ENCODE data around the gene ROCK2. TPM values are rescaled to one million over a fixed set of nuclear protein-coding genes. Genes with fewer than 3 reads are reported as not detected.

Gene ROCK2
- total and polyA plus RNA-seq, 4 experiments from 2014 or later = 4.0 to 26.7 (median 21.6) TPM

DNA sequence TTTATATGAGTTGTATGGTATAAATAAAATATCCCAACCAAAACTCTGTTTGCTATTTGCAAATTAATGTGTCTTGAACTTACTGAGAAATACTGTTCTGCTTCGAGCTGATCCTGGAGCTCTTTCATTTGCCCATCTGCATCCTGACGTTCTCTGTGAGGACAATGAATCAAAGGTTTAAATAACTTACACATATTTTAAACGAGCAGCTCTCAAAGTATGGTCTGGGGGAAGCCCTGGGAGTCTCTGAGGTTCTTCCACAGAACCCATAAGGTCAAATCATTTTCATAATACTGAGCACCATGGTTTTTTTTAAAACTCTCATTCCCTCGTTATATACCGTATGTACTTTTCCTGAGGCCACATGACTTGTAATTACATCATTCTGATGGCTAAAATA, 142.5 kb downstream of the ROCK2 start:
- Mint-ChIP-seq H3K9me3 (no peaks in the 10 kb centered on the region), H3K27ac (no peak overlapping the region), H3K36me3 (peaks cover 28 to 41% of the 10 kb centered on the region in 2 donors), H3K27me3 (no peaks in the 10 kb centered on the region), H3K4me3 (no peak overlapping the region), H3K4me1 (peaks cover 8 to 15% (median 9%) of the 10 kb centered on the region in 4 donors)
- POLR2A ChIA-PET (ENCODE audit: partially characterized antibody) = no interaction called here
- Histone ChIP-seq H3K9me3 (ENCODE audit: control insufficient read depth in 1 of 2, low read length in 2 of 2) (no peaks in the 10 kb centered on the region), H3K27me3 (ENCODE audit: insufficient read depth, low read length) (no peaks in the 10 kb centered on the region), H3K4me1 (ENCODE audit: insufficient read depth, low read length) (peaks cover 11% of the 10 kb centered on the region), H3K36me3 (ENCODE audit: insufficient read depth, low read length) (peaks cover 9% of the 10 kb centered on the region), H3K27ac (ENCODE audit: low read depth, low read length) (no peak overlapping the region), H3K4me3 (ENCODE audit: low read length in 2 of 2) (no peak overlapping the region)
- intact Hi-C loops (cut with micrococcal nuclease) = no loop called here
- CTCF ChIA-PET (ENCODE audit: partially characterized antibody) = interaction anchor here (1.5 kb wide), 1 partner anchor 69 kb away, joined by 7 read pairs; a partner anchor contains a TSS
- no peak for DNase-seq

GRCh38 chr2:11200651-11201050, 143.8 kb downstream of the ROCK2 start:
- no peaks in the 10 kb centered on the region for H3K27me3 Mint-ChIP-seq
- H3K36me3 ChIP-seq (ENCODE audit: insufficient read depth, low read length) = peaks cover 18% of the 10 kb centered on the region
- intact Hi-C loops (cut with micrococcal nuclease) = no loop called here
- no peak for DNase-seq
- H3K9me3 ChIP-seq (ENCODE audit: control insufficient read depth in 1 of 2, low read length in 2 of 2) = no peaks in the 10 kb centered on the region
- peaks cover 11% of the 10 kb centered on the region for H3K4me1 ChIP-seq (ENCODE audit: insufficient read depth, low read length)
- H3K27ac ChIP-seq (ENCODE audit: low read depth, low read length) = no peak overlapping the region
- no peaks in the 10 kb centered on the region for H3K9me3 Mint-ChIP-seq
- peaks cover 6 to 13% (median 9%) of the 10 kb centered on the region in 4 donors for H3K4me1 Mint-ChIP-seq
- no peak overlapping the region for H3K27ac Mint-ChIP-seq
- peaks cover 28 to 44% of the 10 kb centered on the region in 2 donors for H3K36me3 Mint-ChIP-seq
- CTCF ChIA-PET (ENCODE audit: partially characterized antibody) = interaction anchor here (1.5 kb wide), 1 partner anchor 68 kb away, joined by 7 read pairs; a partner anchor contains a TSS
- H3K4me3 Mint-ChIP-seq = no peak overlapping the region
- no peak overlapping the region for H3K4me3 ChIP-seq (ENCODE audit: low read length in 2 of 2)
- no peaks in the 10 kb centered on the region for H3K27me3 ChIP-seq (ENCODE audit: insufficient read depth, low read length)
- POLR2A ChIA-PET (ENCODE audit: partially characterized antibody) = no interaction called here

DNA sequence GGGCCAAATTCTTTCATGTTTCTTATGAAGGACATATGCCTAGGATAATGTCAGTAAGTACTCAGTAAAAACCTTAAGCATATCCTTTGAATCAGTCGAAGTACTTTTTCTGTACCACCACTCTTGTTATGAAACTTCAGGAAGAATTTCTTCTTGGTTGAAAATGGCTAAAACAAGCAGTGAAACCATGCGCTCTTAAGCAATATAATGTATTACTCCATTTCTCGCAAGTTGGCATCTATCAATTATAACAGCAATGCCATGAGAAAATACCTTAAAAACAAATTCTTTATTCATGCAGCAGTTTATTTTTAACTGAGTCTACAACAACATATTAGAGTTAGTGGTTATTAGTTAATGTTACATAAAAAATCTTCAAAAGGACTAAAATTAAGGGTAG, 148.2 kb downstream of the ROCK2 start:
- H3K36me3 Mint-ChIP-seq = peaks cover 27 to 59% of the 10 kb centered on the region in 2 donors
- POLR2A ChIA-PET (ENCODE audit: partially characterized antibody) = no interaction called here

DNA sequence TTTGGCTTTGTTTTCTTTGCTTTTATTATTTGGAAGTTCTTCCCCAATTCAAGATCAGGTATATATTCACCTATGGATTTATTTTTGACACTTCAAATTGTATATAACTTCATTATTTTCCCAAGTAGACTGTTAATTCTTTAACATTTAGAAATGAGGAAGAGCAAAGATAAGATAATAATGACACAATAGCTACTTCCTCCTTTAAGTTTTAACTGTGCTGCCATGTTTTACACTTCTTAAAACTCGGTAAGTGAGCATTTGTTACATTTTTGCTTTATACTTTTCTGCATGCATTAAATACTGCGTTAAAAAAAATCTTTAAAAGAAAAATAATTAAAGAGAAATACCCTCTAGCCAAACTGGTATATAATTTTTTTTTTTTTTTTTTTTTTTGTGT, 156.7 kb downstream of the ROCK2 start:
- H3K27me3 Mint-ChIP-seq = no peaks in the 10 kb centered on the region
- H3K36me3 Mint-ChIP-seq = peaks cover 18 to 52% of the 10 kb centered on the region in 2 donors
- no peak for DNase-seq
- intact Hi-C loops (cut with micrococcal nuclease) = no loop called here
- H3K9me3 Mint-ChIP-seq = no peaks in the 10 kb centered on the region
- no peaks in the 10 kb centered on the region for H3K27me3 ChIP-seq (ENCODE audit: insufficient read depth, low read length)
- H3K9me3 ChIP-seq (ENCODE audit: control insufficient read depth in 1 of 2, low read length in 2 of 2) = no peaks in the 10 kb centered on the region
- H3K4me3 ChIP-seq (ENCODE audit: low read length in 2 of 2) = no peak overlapping the region
- H3K4me1 Mint-ChIP-seq = no peaks in the 10 kb centered on the region
- POLR2A ChIA-PET (ENCODE audit: partially characterized antibody) = no interaction called here
- H3K4me3 Mint-ChIP-seq = no peak overlapping the region
- CTCF ChIA-PET (ENCODE audit: partially characterized antibody) = interaction anchor here (1.0 kb wide), 1 partner anchor 355 kb away, joined by 3 read pairs; no protein-coding TSS in a partner anchor
- no peak overlapping the region for H3K27ac Mint-ChIP-seq
- H3K36me3 ChIP-seq (ENCODE audit: insufficient read depth, low read length) = no peaks in the 10 kb centered on the region
- H3K27ac ChIP-seq (ENCODE audit: low read depth, low read length) = no peak overlapping the region
- H3K4me1 ChIP-seq (ENCODE audit: insufficient read depth, low read length) = no peaks in the 10 kb centered on the region

More for the DNA sequence above, 148.2 kb downstream of the ROCK2 start:
- Mint-ChIP-seq H3K9me3 (no peaks in the 10 kb centered on the region), H3K4me1 (no peaks in the 10 kb centered on the region), H3K4me3 (no peak overlapping the region), H3K27me3 (no peaks in the 10 kb centered on the region), H3K27ac (no peak overlapping the region)
- no peaks in the 10 kb centered on the region for H3K9me3 ChIP-seq (ENCODE audit: control insufficient read depth in 1 of 2, low read length in 2 of 2)
- H3K4me3 ChIP-seq (ENCODE audit: low read length in 2 of 2) = no peak overlapping the region
- DNase-seq = no peak
- CTCF ChIA-PET (ENCODE audit: partially characterized antibody) = no interaction called here
- peaks cover 18% of the 10 kb centered on the region for H3K36me3 ChIP-seq (ENCODE audit: insufficient read depth, low read length)
- intact Hi-C loops (cut with micrococcal nuclease) = loop anchor here (10.0 kb wide), 1 partner anchor 61 kb away; a partner anchor contains a TSS
- H3K27me3 ChIP-seq (ENCODE audit: insufficient read depth, low read length) = no peaks in the 10 kb centered on the region
- no peak overlapping the region for H3K27ac ChIP-seq (ENCODE audit: low read depth, low read length)
- no peaks in the 10 kb centered on the region for H3K4me1 ChIP-seq (ENCODE audit: insufficient read depth, low read length)

DNA sequence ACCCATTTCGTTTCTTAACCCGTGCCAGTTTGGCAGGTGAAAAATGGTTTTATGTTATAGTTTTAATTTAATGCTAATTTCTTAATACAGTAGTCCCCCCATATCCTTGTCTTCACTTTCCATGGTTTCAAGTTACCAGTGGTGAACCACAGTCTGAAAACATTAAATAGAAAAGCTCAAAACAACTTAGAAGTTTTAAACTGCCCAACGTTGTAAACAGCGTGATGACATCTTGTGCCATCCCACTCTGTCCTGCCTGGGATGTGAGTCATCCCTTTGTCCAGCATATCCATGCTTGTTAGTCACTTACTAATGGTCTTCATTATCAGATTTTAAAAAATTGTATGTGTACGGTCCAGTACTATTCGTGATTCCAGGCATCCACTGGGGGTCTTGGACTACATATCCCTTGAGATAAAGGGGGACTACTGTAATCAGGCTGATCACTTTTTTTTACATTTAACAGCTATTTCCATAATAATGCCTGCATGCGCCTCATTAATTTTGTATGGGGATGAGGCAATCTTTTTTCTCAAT, 157.3 kb downstream of the ROCK2 start:
- Histone ChIP-seq H3K4me1 (ENCODE audit: insufficient read depth, low read length) (no peaks in the 10 kb centered on the region), H3K4me3 (ENCODE audit: low read length in 2 of 2) (no peak overlapping the region), H3K9me3 (ENCODE audit: control insufficient read depth in 1 of 2, low read length in 2 of 2) (no peaks in the 10 kb centered on the region), H3K27ac (ENCODE audit: low read depth, low read length) (no peak overlapping the region), H3K36me3 (ENCODE audit: insufficient read depth, low read length) (no peaks in the 10 kb centered on the region), H3K27me3 (ENCODE audit: insufficient read depth, low read length) (no peaks in the 10 kb centered on the region)
- Mint-ChIP-seq H3K27ac (no peak overlapping the region), H3K36me3 (peaks cover 18 to 51% of the 10 kb centered on the region in 2 donors), H3K4me1 (no peaks in the 10 kb centered on the region), H3K27me3 (no peaks in the 10 kb centered on the region), H3K4me3 (no peak overlapping the region), H3K9me3 (no peaks in the 10 kb centered on the region)
- intact Hi-C loops (cut with micrococcal nuclease) = no loop called here
- DNase-seq = no peak
- CTCF ChIA-PET (ENCODE audit: partially characterized antibody) = interaction anchor here (1.0 to 1.1 kb wide), 2 partner anchors 57 to 355 kb away, joined by 3 read pairs; no protein-coding TSS in a partner anchor
- POLR2A ChIA-PET (ENCODE audit: partially characterized antibody) = no interaction called here

DNA sequence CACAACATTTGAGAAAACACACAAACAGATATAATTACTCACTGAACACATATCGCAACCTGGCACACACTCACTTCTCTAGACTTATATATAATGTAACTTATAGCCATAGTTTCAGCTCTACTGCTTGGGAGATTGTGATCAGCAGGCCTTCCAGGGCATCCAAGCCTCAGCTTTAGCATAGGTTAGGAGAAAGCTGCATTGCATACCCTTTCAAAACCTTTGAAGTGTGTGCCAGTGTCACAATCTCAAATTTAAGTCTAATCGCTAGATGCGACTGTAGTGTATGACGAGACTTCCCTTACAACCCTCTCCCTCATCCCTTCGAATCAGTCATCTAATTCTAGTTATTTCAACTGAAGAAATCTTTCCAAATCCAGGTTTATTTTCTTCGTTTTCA, 158.3 kb downstream of the ROCK2 start:
- H3K27me3 ChIP-seq (ENCODE audit: insufficient read depth, low read length) = no peaks in the 10 kb centered on the region
- H3K4me3 ChIP-seq (ENCODE audit: low read length in 2 of 2) = no peak overlapping the region
- no peaks in the 10 kb centered on the region for H3K9me3 ChIP-seq (ENCODE audit: control insufficient read depth in 1 of 2, low read length in 2 of 2)
- Mint-ChIP-seq H3K4me1 (no peaks in the 10 kb centered on the region), H3K4me3 (no peak overlapping the region), H3K36me3 (peaks cover 15 to 51% of the 10 kb centered on the region in 2 donors), H3K9me3 (no peaks in the 10 kb centered on the region), H3K27ac (peak overlapping the region in 2 of 7 donors; percentile 23 to 33), H3K27me3 (no peaks in the 10 kb centered on the region)
- intact Hi-C loops (cut with micrococcal nuclease) = no loop called here
- DNase-seq = no peak
- ChIA-PET CTCF (ENCODE audit: partially characterized antibody) (interaction anchor here (0.8 to 1.1 kb wide), 2 partner anchors 53 to 56 kb away, joined by 3 to 4 read pairs; a partner anchor contains a TSS), POLR2A (ENCODE audit: partially characterized antibody) (no interaction called here)
- no peaks in the 10 kb centered on the region for H3K36me3 ChIP-seq (ENCODE audit: insufficient read depth, low read length)
- H3K27ac ChIP-seq (ENCODE audit: low read depth, low read length) = no peak overlapping the region
- no peaks in the 10 kb centered on the region for H3K4me1 ChIP-seq (ENCODE audit: insufficient read depth, low read length)

DNA sequence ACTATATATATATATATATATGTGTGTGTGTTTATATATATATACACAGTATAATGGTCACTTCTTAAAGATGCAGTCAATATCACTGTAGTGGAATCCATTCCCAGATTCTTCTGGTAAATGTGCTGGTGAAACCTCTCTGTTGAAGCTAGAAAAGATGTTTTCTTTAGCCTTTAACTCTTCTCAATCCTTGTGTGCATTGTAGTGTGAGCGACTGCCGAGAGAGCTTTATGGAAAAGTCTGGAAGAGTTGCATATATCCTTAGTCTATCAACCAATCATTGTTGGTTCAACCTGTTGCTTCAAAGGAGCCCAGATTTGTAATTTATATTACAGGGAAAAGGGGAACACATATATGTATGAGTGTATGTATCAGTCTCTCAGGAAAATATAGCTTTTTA, 161.5 kb downstream of the ROCK2 start:
- no peaks in the 10 kb centered on the region for H3K4me1 ChIP-seq (ENCODE audit: insufficient read depth, low read length)
- ChIA-PET POLR2A (ENCODE audit: partially characterized antibody) (no interaction called here), CTCF (ENCODE audit: partially characterized antibody) (interaction anchor here (1.1 to 2.8 kb wide), 3 partner anchors 50 to 351 kb away, joined by 3 to 9 read pairs (median 4); a partner anchor contains a TSS)
- H3K4me3 ChIP-seq (ENCODE audit: low read length in 2 of 2) = no peak overlapping the region
- Mint-ChIP-seq H3K4me3 (no peak overlapping the region), H3K27me3 (no peaks in the 10 kb centered on the region), H3K27ac (no peak overlapping the region), H3K9me3 (no peaks in the 10 kb centered on the region), H3K36me3 (peaks cover 15 to 52% of the 10 kb centered on the region in 2 donors), H3K4me1 (no peaks in the 10 kb centered on the region)
- no peak for DNase-seq
- intact Hi-C loops (cut with micrococcal nuclease) = no loop called here
- H3K36me3 ChIP-seq (ENCODE audit: insufficient read depth, low read length) = no peaks in the 10 kb centered on the region
- no peaks in the 10 kb centered on the region for H3K27me3 ChIP-seq (ENCODE audit: insufficient read depth, low read length)
- no peaks in the 10 kb centered on the region for H3K9me3 ChIP-seq (ENCODE audit: control insufficient read depth in 1 of 2, low read length in 2 of 2)
- H3K27ac ChIP-seq (ENCODE audit: low read depth, low read length) = no peak overlapping the region

Measured in CD4-positive, alpha-beta memory T cell (primary cell).